IMR-90 (cell line): Measurements from ENCODE around the gene AKAP13. TPM values are rescaled to one million over a fixed set of nuclear protein-coding genes. Genes with fewer than 3 reads are reported as not detected.

ENCODE experiments used
- ATAC-seq: fragments of 200-7000 bp; cut with Tn5 transposase; 2 replicates; pipeline ENCODE4 v1.9.1; 2020; ENCODE audit warnings: low read depth, mild to moderate bottlenecking, moderate library complexity
- BruUV-seq: library from RNA; stranded (reverse); fragments of 400-500 nt; replicated peaks from 2 replicates; lab custom pipeline; 2021; lab: Mats Ljungman, UMichigan
- CTCF ChIA-PET: fragments of 300-600 bp; formaldehyde crosslinking; extraction: SDS; loops from one replicate; lab custom pipeline; 2021; ENCODE audit warnings: antibody characterized with exemption; lab: Yijun Ruan, JAX
- POLR2A ChIA-PET: fragments of 300-600 bp; sonication (Branson Sonifier 250); formaldehyde crosslinking; loops from one replicate; lab custom pipeline; 2022; ENCODE audit warnings: antibody characterized with exemption; ENCODE audit not compliant: unreplicated experiment; lab: Charles Lee
- DNase-seq: peaks from one replicate; pipeline ENCODE4 v3.0.0; 2013
- H2AFZ ChIP-seq: replicated peaks from 2 replicates; pipeline ENCODE3; 2013; ENCODE audit warnings: low read length, mild to moderate bottlenecking; ENCODE audit not compliant: poor library complexity
- H2AK5ac ChIP-seq: 2 replicates; pipeline ENCODE4 v1.6.1; 2013; ENCODE audit warnings: low read depth, low read length, inconsistent platforms
- H2AK9ac ChIP-seq: replicated peaks from 2 replicates; pipeline ENCODE3; 2013; ENCODE audit warnings: mild to moderate bottlenecking, low read depth, low read length, moderate library complexity; ENCODE audit not compliant: poor library complexity
- H2BK120ac ChIP-seq: 2 replicates; pipeline ENCODE4 v1.6.1; 2013; ENCODE audit warnings: low read depth, low read length, inconsistent platforms
- H2BK15ac ChIP-seq: 3 replicates; pipeline ENCODE4 v1.6.1; 2013; ENCODE audit warnings: low read depth, low read length, inconsistent platforms
- H2BK20ac ChIP-seq: 2 replicates; pipeline ENCODE4 v1.6.1; 2013; ENCODE audit warnings: low read depth, mild to moderate bottlenecking, inconsistent platforms, low read length, moderate library complexity
- H2BK5ac ChIP-seq: 2 replicates; pipeline ENCODE4 v1.6.1; 2013; ENCODE audit warnings: mild to moderate bottlenecking, low read depth, low read length, inconsistent platforms; ENCODE audit not compliant: poor library complexity, severe bottlenecking
- H3K14ac ChIP-seq: replicated peaks from 2 replicates; pipeline ENCODE4 v1.6.1; 2013; ENCODE audit warnings: low read depth, low read length, inconsistent platforms
- H3K18ac ChIP-seq: 2 replicates; pipeline ENCODE4 v1.6.1; 2013; ENCODE audit warnings: low read depth, low read length, control low read depth
- H3K23ac ChIP-seq: 2 replicates; pipeline ENCODE4 v1.6.1; 2013; ENCODE audit warnings: low read depth, low read length, inconsistent platforms
- H3K27ac ChIP-seq: 2 replicates; pipeline ENCODE4 v1.5.1; 2013; ENCODE audit warnings: mild to moderate bottlenecking, control low read depth, low read length; ENCODE audit not compliant: insufficient read depth
- H3K27me3 ChIP-seq: 2 replicates; pipeline ENCODE4 v1.6.1; 2013; ENCODE audit warnings: low read length; ENCODE audit not compliant: control insufficient read depth, insufficient read depth
- H3K36me3 ChIP-seq: 2 replicates; pipeline ENCODE4 v1.6.1; 2013; ENCODE audit warnings: low read length, mixed read lengths; ENCODE audit not compliant: control insufficient read depth, insufficient read depth
- H3K4ac ChIP-seq: 2 replicates; pipeline ENCODE4 v1.6.1; 2013; ENCODE audit warnings: low read depth, low read length, inconsistent platforms
- H3K4me1 ChIP-seq: 2 replicates; pipeline ENCODE4 v1.6.1; 2013; ENCODE audit warnings: low read length, mixed read lengths; ENCODE audit not compliant: control insufficient read depth, insufficient read depth
- H3K4me2 ChIP-seq: 2 replicates; pipeline ENCODE4 v1.6.1; 2013; ENCODE audit warnings: low read depth, mild to moderate bottlenecking, control low read depth, low read length, moderate library complexity
- H3K4me3 ChIP-seq: 2 replicates; pipeline ENCODE4 v1.5.1; 2013; ENCODE audit warnings: low read depth, mild to moderate bottlenecking, control low read depth, low read length, moderate library complexity; ENCODE audit not compliant: insufficient read depth
- H3K56ac ChIP-seq: 2 replicates; pipeline ENCODE4 v1.6.1; 2013; ENCODE audit warnings: low read length, inconsistent platforms; ENCODE audit not compliant: insufficient read depth; ENCODE audit errors: extremely low read depth
- H3K79me1 ChIP-seq, 2 experiments: 2 replicates each; pipeline ENCODE4 v1.6.1; 2013; ENCODE audit warnings: low read length in 2 of 2, inconsistent platforms in 1 of 2, low read depth in 1 of 2
- H3K9ac ChIP-seq: 2 replicates; pipeline ENCODE4 v1.6.1; 2013; ENCODE audit warnings: low read depth, low read length, control low read depth
- H3K9me1 ChIP-seq: 2 replicates; pipeline ENCODE4 v1.6.1; 2013; ENCODE audit warnings: low read length, inconsistent platforms; ENCODE audit not compliant: insufficient read depth
- H3K9me3 ChIP-seq: 2 replicates; pipeline ENCODE4 v1.6.1; 2013; ENCODE audit warnings: low read length; ENCODE audit not compliant: control insufficient read depth, insufficient read depth
- H4K20me1 ChIP-seq: 2 replicates; pipeline ENCODE4 v1.6.1; 2013; ENCODE audit warnings: low read length, inconsistent platforms; ENCODE audit not compliant: insufficient read depth
- H4K5ac ChIP-seq: 2 replicates; pipeline ENCODE4 v1.6.1; 2013; ENCODE audit warnings: mild to moderate bottlenecking, low read depth, low read length, control low read depth
- H4K8ac ChIP-seq, 2 experiments: 2 replicates each; pipeline ENCODE4 v1.6.1; 2013; ENCODE audit warnings: low read depth in 2 of 2, low read length in 2 of 2, control low read depth in 1 of 2, inconsistent platforms in 1 of 2
- H4K91ac ChIP-seq: 2 replicates; pipeline ENCODE4 v1.6.1; 2013; ENCODE audit warnings: low read depth, low read length, inconsistent platforms; ENCODE audit not compliant: insufficient read depth
- BHLHE40 ChIP-seq: fragments of 150-350 bp; IDR thresholded peaks from 2 replicates; pipeline ENCODE4 v1.6.1; 2016; ENCODE audit warnings: mild to moderate bottlenecking, low read depth, low read length
- CEBPB ChIP-seq: IDR thresholded peaks from 2 replicates; pipeline ENCODE4 v1.6.1; 2012; ENCODE audit warnings: low read depth, low read length, improper control_type of control experiment
- CTCF ChIP-seq: conservative IDR thresholded peaks from 2 replicates; pipeline ENCODE4 v1.5.1; 2012; ENCODE audit warnings: mild to moderate bottlenecking, low read depth, low read length, improper control_type of control experiment
- ELK1 ChIP-seq: fragments of 150-350 bp; IDR thresholded peaks from 2 replicates; pipeline ENCODE4 v1.6.1; 2016; ENCODE audit warnings: low read depth, mild to moderate bottlenecking, low read length, moderate library complexity, borderline replicate concordance
- MAZ ChIP-seq: IDR thresholded peaks from 2 replicates; pipeline ENCODE4 v1.6.1; 2012; ENCODE audit warnings: low read depth, mild to moderate bottlenecking, low read length, improper control_type of control experiment, moderate library complexity, borderline replicate concordance
- MXI1 ChIP-seq: IDR thresholded peaks from 2 replicates; pipeline ENCODE4 v1.6.1; 2012; ENCODE audit warnings: low read depth, mild to moderate bottlenecking, low read length, moderate library complexity, borderline replicate concordance
- NFE2L2 ChIP-seq: fragments of 150-350 bp; IDR thresholded peaks from 2 replicates; pipeline ENCODE4 v1.6.1; 2016; ENCODE audit warnings: low read depth, mild to moderate bottlenecking, low read length
- POLR2A ChIP-seq: IDR thresholded peaks from 2 replicates; pipeline ENCODE4 v1.6.1; 2012; ENCODE audit warnings: mild to moderate bottlenecking, low read depth, low read length
- RAD21 ChIP-seq: IDR thresholded peaks from 2 replicates; pipeline ENCODE4 v1.6.1; 2012; ENCODE audit warnings: low read length, improper control_type of control experiment
- RFX5 ChIP-seq: IDR thresholded peaks from 2 replicates; pipeline ENCODE4 v1.8.0; 2012; ENCODE audit warnings: low read depth, mild to moderate bottlenecking, low read length, moderate library complexity
- SMC3 ChIP-seq: fragments of 150-350 bp; IDR thresholded peaks from 2 replicates; pipeline ENCODE4 v1.6.1; 2016; ENCODE audit warnings: low read depth, mild to moderate bottlenecking, antibody characterized with exemption, low read length, moderate library complexity
- USF2 ChIP-seq: fragments of 150-350 bp; IDR thresholded peaks from 2 replicates; pipeline ENCODE4 v1.6.1; 2017; ENCODE audit warnings: mild to moderate bottlenecking, antibody characterized with exemption, low read length, low read depth
- WGBS, 2 experiments: methylation state at CpG; one replicate each; pipeline versions ENCODE4 v1.1.5 to v1.1.7; 2013; ENCODE audit warnings: missing lambda C conversion rate in 2 of 2; ENCODE audit not compliant: insufficient read length in 1 of 2; ENCODE audit errors: extremely low coverage in 2 of 2; 5-methylcytosine and 5-hydroxymethylcytosine counted together
- dilution Hi-C: fragments of 300-500 bp; cut with HindIII; formaldehyde crosslinking; loops from one replicate; pipeline ENCODE4 v1.14.3; 2018; ENCODE audit warnings: low sequenced_read_pairs; ENCODE audit not compliant: unreplicated experiment
- in situ Hi-C: fragments of 300-500 bp; cut with MboI; formaldehyde crosslinking; loops from 3 replicates; pipeline ENCODE4 v1.14.3; 2019; ENCODE audit warnings: low sequenced_read_pairs, inconsistent platforms, mixed read lengths
- intact Hi-C: fragments of 100-400 bp; cut with micrococcal nuclease; formaldehyde crosslinking; loops from 2 replicates; pipeline ENCODE4 v1.10.0; 2022
- polyA plus RNA-seq, 3 experiments: library from polyadenylated mRNA; depleted of rRNA; stranded (reverse); fragments of >200 nt; gene quantifications; 2 replicates each; pipeline ENCODE4 v1.2.3, GENCODE V29; 2012; ENCODE audit warnings: low replicate concordance in 1 of 3
- total RNA-seq: library from RNA; depleted of rRNA; stranded (reverse); fragments of >200 nt; gene quantifications from 2 replicates; pipeline ENCODE4 v1.2.3, GENCODE V29; 2012

The AKAP13 gene
- total and polyA plus RNA-seq, 2 of the 4 experiments (the other 2 are of a cell fraction), result 10.4 to 46.4 TPM

GRCh38 chr15:85688711-85689110 lies 308.3 kb downstream of the AKAP13 start:
- Histone ChIP-seq H3K4me1 (peaks cover 2% of the 10 kb centered on the region; the same call in 1 of the 2 replicates), H4K91ac (no peak overlapping the region), H2BK20ac (no peak overlapping the region), H2AK5ac (no peak overlapping the region), H4K20me1 (no peaks in the 10 kb centered on the region), H3K79me1 (peaks cover 6 to 16% of the 10 kb centered on the region in 2 experiments; a peak in 2 of 4 replicates), H3K36me3 (peaks cover 14% of the 10 kb centered on the region), H3K9ac (no peak overlapping the region), H2AFZ (no peak overlapping the region), H2BK120ac (no peak overlapping the region), H3K18ac (no peak overlapping the region), H3K14ac (no peak overlapping the region), H2BK5ac (peak overlapping the region; percentile 12), H3K4me2 (no peak overlapping the region), H3K23ac (no peak overlapping the region), H4K8ac (0 out of 4 replicates have a peak overlapping the region, but pooled peaks of 1 of the 2 experiments have one; percentile 49), H3K4ac (no peak overlapping the region), H2BK15ac (no peak overlapping the region), H2AK9ac (no peak overlapping the region), H3K56ac (no peak overlapping the region), H3K27me3 (no peaks in the 10 kb centered on the region), H4K5ac (no peak overlapping the region), H3K9me1 (peaks cover 9% of the 10 kb centered on the region; the same call in 1 of the 2 replicates), H3K9me3 (no peaks in the 10 kb centered on the region), H3K27ac (no peak overlapping the region), H3K4me3 (no peak overlapping the region)
- TF ChIP-seq POLR2A, result no peak
- TF ChIP-seq RFX5, result no peak
- TF ChIP-seq USF2, result no peak
- no peak for TF ChIP-seq NFE2L2
- TF ChIP-seq MAZ, result no peak
- TF ChIP-seq RAD21, result no peak
- TF ChIP-seq CTCF, result no peak
- no peak for TF ChIP-seq SMC3
- TF ChIP-seq MXI1, result no peak
- no peak for TF ChIP-seq BHLHE40
- TF ChIP-seq CEBPB, result no peak
- no peak for TF ChIP-seq ELK1
- ATAC-seq (0 out of 2 replicates have a peak, but pooled peaks have one; percentile 23), DNase-seq (no peak)
- POLR2A ChIA-PET, result no interaction called here
- in situ Hi-C loops (no loop called here), intact Hi-C loops (loop anchor here (1.0 kb wide), 1 partner anchor 392 kb away; no protein-coding TSS in a partner anchor), dilution Hi-C loops (no loop called here)
- no TSS peak for BruUV-seq
- CTCF ChIA-PET, result no interaction called here
- 20% methylated on average over 1 of the region's 3 CpGs; no CpG with 5 or more reads in 1 of the 2 experiments for WGBS, 2 experiments
